Progenitor cell of endocrine pancreas (in vitro differentiated cells): Measurements from ENCODE around the gene RUNX3. TPM values are rescaled to one million over a fixed set of nuclear protein-coding genes. Genes with fewer than 3 reads are reported as not detected.

Experiments
- DNase-seq: peaks from one replicate; pipeline ENCODE4 v3.0.0; 2021; ENCODE audit warnings: low spot score; ENCODE audit not compliant: unreplicated experiment
- H3K27ac Mint-ChIP-seq: 2 replicates; pipeline ENCODE4 v1.8.0; 2021; ENCODE audit warnings: mild to moderate bottlenecking, moderate library complexity, mixed read lengths
- H3K27me3 Mint-ChIP-seq: 2 replicates; pipeline ENCODE4 v1.8.0; 2021; ENCODE audit warnings: mixed read lengths
- H3K36me3 Mint-ChIP-seq: 2 replicates; pipeline ENCODE4 v1.8.0; 2022; ENCODE audit warnings: mixed read lengths; ENCODE audit not compliant: insufficient read depth
- H3K4me1 Mint-ChIP-seq: 2 replicates; pipeline ENCODE4 v1.8.0; 2021; ENCODE audit warnings: low read depth, mixed read lengths
- H3K4me3 Mint-ChIP-seq: 2 replicates; pipeline ENCODE4 v1.8.0; 2021; ENCODE audit warnings: low read depth, mild to moderate bottlenecking, moderate library complexity, mixed read lengths
- H3K9me3 Mint-ChIP-seq: 2 replicates; pipeline ENCODE4 v1.8.0; 2021; ENCODE audit warnings: low read depth, mixed read lengths
- total RNA-seq: library from RNA; stranded (reverse); gene quantifications from 2 replicates; pipeline ENCODE4 v1.2.1, GENCODE V29; 2021
- TF ChIP-seq, protein P1 (sequence below): fragments of 200-600 bp; sonication (generic); IDR thresholded peaks from one replicate; pipeline ENCODE4 v1.5.0; 2021; ENCODE audit warnings: antibody characterized with exemption, mild to moderate bottlenecking; ENCODE audit not compliant: unreplicated experiment

RUNX3 gene
- total RNA-seq, 1 donor from 2014 or later, result not detected

DNA sequence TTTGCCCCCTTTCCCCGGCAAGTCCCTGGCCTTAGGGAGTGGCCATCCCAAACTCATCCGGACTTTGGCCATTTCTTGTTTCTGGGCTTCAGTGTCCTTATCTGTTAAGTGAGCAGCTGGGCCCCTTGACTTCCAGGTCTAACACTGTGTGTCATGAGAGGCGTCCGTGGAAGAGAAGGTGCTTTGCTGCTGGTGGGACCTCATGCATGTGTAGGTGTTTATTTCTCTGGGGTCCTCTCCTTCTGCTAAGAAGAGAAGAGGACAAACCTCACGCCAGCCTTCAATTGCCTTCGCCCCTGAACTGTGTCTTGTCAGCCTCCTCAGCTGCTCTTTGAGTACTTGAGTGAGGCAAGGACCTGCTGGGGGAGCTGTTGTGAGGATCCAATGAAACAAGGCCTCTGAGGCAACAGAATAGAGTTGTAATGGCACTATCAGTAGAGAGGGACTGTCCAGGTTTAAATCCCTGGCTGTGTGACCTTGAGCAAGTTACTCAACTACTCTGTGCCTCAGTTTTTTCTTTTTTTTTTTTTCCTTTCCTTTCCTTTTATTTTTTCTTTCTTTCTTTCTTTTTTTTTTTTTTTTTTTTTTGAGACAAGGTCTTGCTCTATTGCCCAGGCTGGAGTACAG lies 72.5 kb downstream of the RUNX3 start:
- DNase-seq, result no peak
- Mint-ChIP-seq H3K36me3 (no peaks in the 10 kb centered on the region), H3K27me3 (peaks cover 3% of the 10 kb centered on the region), H3K4me3 (no peak overlapping the region), H3K4me1 (peaks cover 8% of the 10 kb centered on the region), H3K27ac (no peak overlapping the region), H3K9me3 (no peaks in the 10 kb centered on the region)
- TF ChIP-seq, protein P1, sequence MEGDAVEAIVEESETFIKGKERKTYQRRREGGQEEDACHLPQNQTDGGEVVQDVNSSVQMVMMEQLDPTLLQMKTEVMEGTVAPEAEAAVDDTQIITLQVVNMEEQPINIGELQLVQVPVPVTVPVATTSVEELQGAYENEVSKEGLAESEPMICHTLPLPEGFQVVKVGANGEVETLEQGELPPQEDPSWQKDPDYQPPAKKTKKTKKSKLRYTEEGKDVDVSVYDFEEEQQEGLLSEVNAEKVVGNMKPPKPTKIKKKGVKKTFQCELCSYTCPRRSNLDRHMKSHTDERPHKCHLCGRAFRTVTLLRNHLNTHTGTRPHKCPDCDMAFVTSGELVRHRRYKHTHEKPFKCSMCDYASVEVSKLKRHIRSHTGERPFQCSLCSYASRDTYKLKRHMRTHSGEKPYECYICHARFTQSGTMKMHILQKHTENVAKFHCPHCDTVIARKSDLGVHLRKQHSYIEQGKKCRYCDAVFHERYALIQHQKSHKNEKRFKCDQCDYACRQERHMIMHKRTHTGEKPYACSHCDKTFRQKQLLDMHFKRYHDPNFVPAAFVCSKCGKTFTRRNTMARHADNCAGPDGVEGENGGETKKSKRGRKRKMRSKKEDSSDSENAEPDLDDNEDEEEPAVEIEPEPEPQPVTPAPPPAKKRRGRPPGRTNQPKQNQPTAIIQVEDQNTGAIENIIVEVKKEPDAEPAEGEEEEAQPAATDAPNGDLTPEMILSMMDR, result no peak

- Mint-ChIP-seq H3K36me3 (no peaks in the 10 kb centered on the region), H3K4me1 (peaks cover 2% of the 10 kb centered on the region), H3K9me3 (no peaks in the 10 kb centered on the region), H3K27ac (no peak overlapping the region), H3K4me3 (no peak overlapping the region), H3K27me3 (peaks cover 3% of the 10 kb centered on the region)
- DNase-seq, result no peak
- TF ChIP-seq, protein P1, result no peak
These were observed 73.1 kb downstream of the RUNX3 start for GRCh38 chr1:24856787-24857506.

DNA sequence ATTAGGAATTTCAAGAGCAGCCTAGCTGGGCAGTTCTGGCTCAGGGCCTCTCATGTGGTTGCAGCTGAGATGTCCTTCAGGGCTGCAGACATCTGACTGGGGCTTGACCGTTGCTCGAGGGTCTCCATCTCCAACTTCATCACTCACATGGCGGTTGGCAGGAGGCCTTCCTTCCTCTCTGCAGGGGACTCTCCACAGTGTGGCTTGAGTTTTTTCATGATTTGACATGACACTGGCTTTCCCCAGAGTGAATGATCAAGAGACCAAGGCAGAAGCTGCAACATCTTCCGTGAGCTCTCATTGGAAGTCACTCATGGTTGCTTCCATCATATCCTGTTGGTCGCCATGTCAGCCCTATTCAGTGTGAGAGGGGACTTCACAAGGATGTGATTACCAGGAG lies 74.6 kb downstream of the RUNX3 start:
- H3K27ac Mint-ChIP-seq, result no peak overlapping the region
- no peaks in the 10 kb centered on the region for H3K36me3 Mint-ChIP-seq
- no peaks in the 10 kb centered on the region for H3K27me3 Mint-ChIP-seq
- peaks cover under 1% of the 10 kb centered on the region for H3K4me1 Mint-ChIP-seq
- H3K4me3 Mint-ChIP-seq, result no peak overlapping the region
- no peak for DNase-seq
- TF ChIP-seq, protein P1, result no peak
- H3K9me3 Mint-ChIP-seq, result no peaks in the 10 kb centered on the region

- H3K27me3 Mint-ChIP-seq, result peaks cover 10% of the 10 kb centered on the region
- TF ChIP-seq, protein P1, result no peak
- no peaks in the 10 kb centered on the region for H3K9me3 Mint-ChIP-seq
- no peak overlapping the region for H3K4me3 Mint-ChIP-seq
- no peak for DNase-seq
- H3K4me1 Mint-ChIP-seq, result peaks cover 3% of the 10 kb centered on the region
- no peak overlapping the region for H3K27ac Mint-ChIP-seq
- H3K36me3 Mint-ChIP-seq, result no peaks in the 10 kb centered on the region
These were observed 76.4 kb downstream of the RUNX3 start for GRCh38 chr1:24853649-24854048.

DNA sequence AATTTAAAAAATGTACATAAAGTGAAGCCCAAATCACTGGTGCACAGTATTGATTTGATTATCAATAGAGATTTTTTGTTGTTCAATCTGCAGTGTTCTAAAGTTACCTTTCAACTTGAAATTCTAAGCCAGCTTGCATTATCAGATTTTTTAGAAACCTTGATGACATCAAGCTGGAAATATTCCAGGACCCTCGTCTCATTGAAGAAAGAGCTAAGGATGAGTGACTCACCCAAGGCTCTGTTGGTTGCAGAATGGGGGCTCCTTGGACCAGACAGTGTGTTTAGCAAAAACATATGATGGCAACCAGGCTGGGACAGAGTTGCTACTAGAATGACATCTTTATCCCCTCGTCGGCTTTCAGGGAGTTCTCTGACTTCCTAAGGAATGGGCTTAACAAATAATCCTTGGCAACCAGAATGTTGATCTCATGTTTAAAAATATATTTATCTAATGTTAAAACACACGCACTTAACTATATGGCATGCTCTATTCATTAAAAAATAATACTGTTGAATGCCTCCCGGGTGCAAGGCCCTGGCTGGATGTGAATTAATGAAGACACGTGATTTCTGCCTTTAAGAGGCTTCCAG lies 79.7 kb downstream of the RUNX3 start:
- H3K27ac Mint-ChIP-seq, result no peak overlapping the region
- peaks cover 11% of the 10 kb centered on the region for H3K27me3 Mint-ChIP-seq
- H3K4me3 Mint-ChIP-seq, result no peak overlapping the region
- H3K36me3 Mint-ChIP-seq, result no peaks in the 10 kb centered on the region
- no peak for DNase-seq
- H3K9me3 Mint-ChIP-seq, result no peaks in the 10 kb centered on the region
- peaks cover 3% of the 10 kb centered on the region for H3K4me1 Mint-ChIP-seq
- TF ChIP-seq, protein P1, result no peak
